ENCODE data around the gene NBDY. TPM values are rescaled to one million over a fixed set of nuclear protein-coding genes. Genes with fewer than 3 reads are reported as not detected.

NBDY gene
- total and polyA plus RNA-seq, 2 of the 4 experiments (the other 2 are of a cell fraction) = 3.2 to 61.5 TPM

DNA sequence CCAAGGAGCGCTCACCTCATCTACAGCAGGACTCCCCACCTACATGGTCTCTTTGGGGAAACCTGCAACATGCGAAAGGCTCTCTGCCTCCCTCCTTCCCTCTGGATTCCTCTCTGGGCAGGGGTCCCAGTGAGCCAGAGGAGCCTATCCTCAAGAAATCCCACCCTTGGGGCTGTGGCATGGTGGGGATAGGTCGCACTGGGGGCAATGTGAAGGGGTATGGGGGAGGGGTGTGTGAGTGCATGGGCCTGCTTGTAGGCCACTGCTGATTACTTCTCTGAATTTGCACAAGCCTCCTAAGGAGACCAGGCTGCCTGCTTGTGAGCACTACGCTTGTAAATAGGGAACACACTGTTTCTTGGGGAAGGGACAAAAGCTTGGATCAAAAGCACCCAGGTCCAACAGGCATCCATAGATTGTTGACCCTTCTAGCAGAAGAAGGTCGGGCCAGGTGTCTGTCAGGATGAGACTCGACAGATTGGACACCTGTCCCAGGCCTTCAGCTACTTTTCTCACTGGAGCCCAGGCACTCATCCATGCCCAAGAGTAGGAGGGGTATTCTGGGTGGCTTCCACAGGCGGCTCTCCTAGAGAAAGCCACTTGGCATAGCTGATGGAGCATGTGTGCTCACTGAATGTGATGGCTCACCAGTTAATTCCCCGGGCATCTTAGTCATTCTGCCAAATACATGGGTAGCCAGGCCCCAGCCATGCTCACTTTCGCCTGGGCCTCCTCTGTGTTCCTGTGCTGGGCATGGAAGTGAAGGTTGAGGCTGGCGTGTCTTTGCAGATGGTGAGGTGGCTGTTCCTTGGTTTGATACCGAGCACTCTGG is 75.0 kb downstream of the NBDY start:
- WGBS, 2 experiments (ENCODE audit: extremely low coverage in 2 of 2, insufficient read length in 1 of 2) = 100% methylated on average over 1 of the region's 11 CpGs; no CpG with 5 or more reads in 1 of the 2 experiments
- Histone ChIP-seq H2BK5ac (ENCODE audit: low read depth, low read length, poor library complexity, severe bottlenecking) (no peak overlapping the region), H2AK9ac (replicated peaks; ENCODE audit: low read depth, low read length, poor library complexity) (no peak overlapping the region), H3K27me3 (ENCODE audit: control insufficient read depth, insufficient read depth, low read length) (no peaks in the 10 kb centered on the region; the same call in 1 of the 2 replicates), H3K23ac (ENCODE audit: low read depth, low read length) (no peak overlapping the region), H3K27ac (ENCODE audit: insufficient read depth, low read length) (no peak overlapping the region), H3K36me3 (ENCODE audit: control insufficient read depth, insufficient read depth, low read length) (no peaks in the 10 kb centered on the region; the same call in 1 of the 2 replicates), H3K4me1 (ENCODE audit: control insufficient read depth, insufficient read depth, low read length) (no peaks in the 10 kb centered on the region; the same call in 1 of the 2 replicates), H2BK20ac (ENCODE audit: low read depth, low read length) (no peak overlapping the region), H4K91ac (ENCODE audit: insufficient read depth, low read depth, low read length) (no peak overlapping the region), H3K14ac (replicated peaks; ENCODE audit: low read depth, low read length) (no peak overlapping the region), H2BK120ac (ENCODE audit: low read depth, low read length) (no peak overlapping the region), H2BK15ac (ENCODE audit: low read depth, low read length) (no peak overlapping the region), H3K9me3 (ENCODE audit: control insufficient read depth, insufficient read depth, low read length) (no peaks in the 10 kb centered on the region), H3K79me1 (ENCODE audit: low read depth in 1 of 2, low read length in 2 of 2) (0 out of 4 replicates have a peak, but pooled peaks cover 0 to 3% of the 10 kb centered on the region in 2 experiments), H2AFZ (replicated peaks; ENCODE audit: low read length, poor library complexity) (no peak overlapping the region), H3K9me1 (ENCODE audit: insufficient read depth, low read length) (no peaks in the 10 kb centered on the region; the same call in 1 of the 2 replicates), H3K4me2 (ENCODE audit: low read depth, low read length) (peak overlapping the region; percentile 55; the same call in 1 of the 2 replicates), H4K5ac (ENCODE audit: low read depth, low read length) (no peak overlapping the region; the same call in 1 of the 2 replicates), H4K20me1 (ENCODE audit: insufficient read depth, low read length) (no peaks in the 10 kb centered on the region), H3K4ac (ENCODE audit: low read depth, low read length) (no peak overlapping the region), H4K8ac (ENCODE audit: low read depth in 2 of 2, low read length in 2 of 2) (no peak overlapping the region), H3K9ac (ENCODE audit: low read depth, low read length) (no peak overlapping the region), H3K4me3 (ENCODE audit: insufficient read depth, low read depth, low read length) (no peak overlapping the region), H2AK5ac (ENCODE audit: low read depth, low read length) (no peak overlapping the region), H3K56ac (ENCODE audit: extremely low read depth, insufficient read depth, low read length) (no peak overlapping the region), H3K18ac (ENCODE audit: low read depth, low read length) (no peak overlapping the region)
- BruUV-seq (replicated peaks) = no TSS peak
- intact Hi-C loops (cut with micrococcal nuclease) (loop anchor here (1.0 kb wide), 1 partner anchor 174 kb away; no protein-coding TSS in a partner anchor), in situ Hi-C loops (cut with MboI; ENCODE audit: low sequenced_read_pairs) (loop anchor here (25.0 kb wide), 3 partner anchors 183 to 1108 kb away; partner anchors contain the start of genes SPIN2B, SPIN3 and ZXDA), dilution Hi-C loops (cut with HindIII; ENCODE audit: low sequenced_read_pairs, unreplicated experiment) (no loop called here)
- DNase-seq (no peak), ATAC-seq (ENCODE audit: low read depth) (no peak)
- POLR2A ChIA-PET (ENCODE audit: unreplicated experiment) = no interaction called here
- CTCF ChIA-PET = interaction anchor here (0.7 kb wide), 1 partner anchor 11 kb away, joined by 3 read pairs; no protein-coding TSS in a partner anchor
- TF ChIP-seq RFX5 (IDR thresholded peaks at IDR 0.05; ENCODE audit: low read depth, low read length) (no peak), CEBPB (IDR thresholded peaks at IDR 0.05; ENCODE audit: low read depth, low read length) (no peak), FOS (IDR thresholded peaks at IDR 0.05; ENCODE audit: low read depth, low read length) (no peak), CHD1 (IDR thresholded peaks at IDR 0.05; ENCODE audit: low read depth, low read length) (no peak), MXI1 (IDR thresholded peaks at IDR 0.05; ENCODE audit: borderline replicate concordance, low read depth, low read length) (no peak), SMC3 (IDR thresholded peaks at IDR 0.05; ENCODE audit: low read depth, low read length) (no peak), MAFK (IDR thresholded peaks at IDR 0.05; ENCODE audit: low read depth, low read length) (no peak), POLR2A (IDR thresholded peaks at IDR 0.05; ENCODE audit: low read depth, low read length) (no peak), MAZ (IDR thresholded peaks at IDR 0.05; ENCODE audit: borderline replicate concordance, low read depth, low read length) (no peak), BHLHE40 (IDR thresholded peaks at IDR 0.05; ENCODE audit: low read depth, low read length) (no peak), NFE2L2 (IDR thresholded peaks at IDR 0.05; ENCODE audit: low read depth, low read length) (no peak), ELK1 (IDR thresholded peaks at IDR 0.05; ENCODE audit: borderline replicate concordance, low read depth, low read length) (no peak)
- TF ChIP-seq, protein P1, sequence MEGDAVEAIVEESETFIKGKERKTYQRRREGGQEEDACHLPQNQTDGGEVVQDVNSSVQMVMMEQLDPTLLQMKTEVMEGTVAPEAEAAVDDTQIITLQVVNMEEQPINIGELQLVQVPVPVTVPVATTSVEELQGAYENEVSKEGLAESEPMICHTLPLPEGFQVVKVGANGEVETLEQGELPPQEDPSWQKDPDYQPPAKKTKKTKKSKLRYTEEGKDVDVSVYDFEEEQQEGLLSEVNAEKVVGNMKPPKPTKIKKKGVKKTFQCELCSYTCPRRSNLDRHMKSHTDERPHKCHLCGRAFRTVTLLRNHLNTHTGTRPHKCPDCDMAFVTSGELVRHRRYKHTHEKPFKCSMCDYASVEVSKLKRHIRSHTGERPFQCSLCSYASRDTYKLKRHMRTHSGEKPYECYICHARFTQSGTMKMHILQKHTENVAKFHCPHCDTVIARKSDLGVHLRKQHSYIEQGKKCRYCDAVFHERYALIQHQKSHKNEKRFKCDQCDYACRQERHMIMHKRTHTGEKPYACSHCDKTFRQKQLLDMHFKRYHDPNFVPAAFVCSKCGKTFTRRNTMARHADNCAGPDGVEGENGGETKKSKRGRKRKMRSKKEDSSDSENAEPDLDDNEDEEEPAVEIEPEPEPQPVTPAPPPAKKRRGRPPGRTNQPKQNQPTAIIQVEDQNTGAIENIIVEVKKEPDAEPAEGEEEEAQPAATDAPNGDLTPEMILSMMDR (conservative IDR thresholded peaks at IDR 0.05; ENCODE audit: low read depth, low read length) = no peak
- TF ChIP-seq, protein P2, sequence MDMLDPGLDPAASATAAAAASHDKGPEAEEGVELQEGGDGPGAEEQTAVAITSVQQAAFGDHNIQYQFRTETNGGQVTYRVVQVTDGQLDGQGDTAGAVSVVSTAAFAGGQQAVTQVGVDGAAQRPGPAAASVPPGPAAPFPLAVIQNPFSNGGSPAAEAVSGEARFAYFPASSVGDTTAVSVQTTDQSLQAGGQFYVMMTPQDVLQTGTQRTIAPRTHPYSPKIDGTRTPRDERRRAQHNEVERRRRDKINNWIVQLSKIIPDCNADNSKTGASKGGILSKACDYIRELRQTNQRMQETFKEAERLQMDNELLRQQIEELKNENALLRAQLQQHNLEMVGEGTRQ (IDR thresholded peaks at IDR 0.05; ENCODE audit: low read depth, low read length) = no peak

All from IMR-90 (cell line).